HG03175 (cell line): ENCODE results near the gene TMCO6.

ENCODE experiments used
- ATAC-seq: cut with Tn5 transposase; IDR thresholded peaks from one replicate; pipeline ENCODE4 v1.9.1; 2021; ENCODE audit warnings: mild to moderate bottlenecking, moderate library complexity; ENCODE audit not compliant: unreplicated experiment

TMCO6 gene

GRCh38 chr5:140672455-140673186, 33.4 kb downstream of the TMCO6 start:
- ATAC-seq = no peak

DNA sequence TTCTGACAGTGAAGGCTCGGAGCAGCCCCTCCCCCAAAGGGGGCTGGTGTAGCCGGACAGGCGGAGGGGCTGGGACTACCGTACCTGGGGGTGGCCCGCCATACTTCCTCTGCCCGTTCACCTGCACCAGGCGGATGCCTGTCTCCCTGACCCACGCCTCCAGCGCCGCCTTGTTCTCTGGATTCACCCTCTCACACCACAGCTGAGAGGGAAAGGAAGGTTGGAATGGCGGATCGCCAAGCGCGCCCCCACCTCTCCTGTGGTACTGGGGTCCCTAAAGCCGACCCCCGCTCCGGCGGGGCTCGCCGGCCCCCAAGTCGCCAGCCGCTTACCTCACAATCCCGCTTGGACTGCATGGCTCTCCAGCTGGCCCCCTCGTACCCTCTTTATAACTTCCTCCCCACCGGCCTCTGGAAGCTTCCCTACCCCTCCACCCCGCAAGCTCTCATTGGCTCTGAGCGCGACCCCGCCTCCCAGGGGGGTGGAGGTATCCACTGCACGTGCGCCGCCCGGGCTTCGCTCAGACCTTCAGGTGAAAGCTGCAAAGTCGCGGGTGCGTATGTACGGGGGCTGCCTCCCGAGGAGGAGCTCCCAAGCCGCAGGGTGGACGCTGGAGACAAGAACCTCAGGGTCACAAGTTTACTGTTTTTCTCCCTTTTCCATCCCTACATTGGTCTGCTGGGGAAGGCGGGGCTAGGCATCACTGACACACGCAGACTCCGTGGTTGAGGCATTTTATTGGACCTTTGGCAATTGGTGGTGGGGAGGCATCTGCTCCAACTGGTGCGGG, 34.1 kb downstream of the TMCO6 start, which contains the start of gene DND1:
TSS of gene DND1 (minus strand) at position 390 of the 790 bp plus-strand sequence. CDS start at position 356, 34 bp downstream.
- no peak for ATAC-seq

GRCh38 chr5:140674211-140674610, 35.0 kb downstream of the TMCO6 start:
- no peak for ATAC-seq

DNA sequence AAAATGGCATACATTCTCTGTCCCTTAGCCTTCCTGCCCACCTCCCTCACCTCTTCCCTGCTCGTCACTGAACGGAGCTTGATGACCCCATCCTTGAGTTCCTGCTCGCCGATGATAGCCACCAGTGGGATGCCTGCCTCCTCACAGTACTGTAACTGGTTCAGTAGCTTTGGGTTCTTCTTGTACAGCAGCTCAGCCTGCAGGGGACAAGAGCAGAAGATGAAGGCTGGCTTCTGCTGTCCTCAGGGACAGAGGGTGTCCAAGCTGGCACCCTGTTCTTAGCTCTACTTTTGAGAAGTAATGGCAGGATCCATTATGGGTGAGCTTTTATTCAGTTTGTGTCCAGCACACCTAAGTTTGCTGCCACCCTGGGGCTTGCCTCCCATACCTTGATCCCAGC, 35.4 kb downstream of the TMCO6 start:
- no peak for ATAC-seq

GRCh38 chr5:140677947-140678346, 38.7 kb downstream of the TMCO6 start:
- peak; percentile 53 for ATAC-seq

GRCh38 chr5:140678993-140679392, 39.7 kb downstream of the TMCO6 start:
- no peak for ATAC-seq

GRCh38 chr5:140690376-140690932, 51.2 kb downstream of the TMCO6 start:
- ATAC-seq = no peak

DNA sequence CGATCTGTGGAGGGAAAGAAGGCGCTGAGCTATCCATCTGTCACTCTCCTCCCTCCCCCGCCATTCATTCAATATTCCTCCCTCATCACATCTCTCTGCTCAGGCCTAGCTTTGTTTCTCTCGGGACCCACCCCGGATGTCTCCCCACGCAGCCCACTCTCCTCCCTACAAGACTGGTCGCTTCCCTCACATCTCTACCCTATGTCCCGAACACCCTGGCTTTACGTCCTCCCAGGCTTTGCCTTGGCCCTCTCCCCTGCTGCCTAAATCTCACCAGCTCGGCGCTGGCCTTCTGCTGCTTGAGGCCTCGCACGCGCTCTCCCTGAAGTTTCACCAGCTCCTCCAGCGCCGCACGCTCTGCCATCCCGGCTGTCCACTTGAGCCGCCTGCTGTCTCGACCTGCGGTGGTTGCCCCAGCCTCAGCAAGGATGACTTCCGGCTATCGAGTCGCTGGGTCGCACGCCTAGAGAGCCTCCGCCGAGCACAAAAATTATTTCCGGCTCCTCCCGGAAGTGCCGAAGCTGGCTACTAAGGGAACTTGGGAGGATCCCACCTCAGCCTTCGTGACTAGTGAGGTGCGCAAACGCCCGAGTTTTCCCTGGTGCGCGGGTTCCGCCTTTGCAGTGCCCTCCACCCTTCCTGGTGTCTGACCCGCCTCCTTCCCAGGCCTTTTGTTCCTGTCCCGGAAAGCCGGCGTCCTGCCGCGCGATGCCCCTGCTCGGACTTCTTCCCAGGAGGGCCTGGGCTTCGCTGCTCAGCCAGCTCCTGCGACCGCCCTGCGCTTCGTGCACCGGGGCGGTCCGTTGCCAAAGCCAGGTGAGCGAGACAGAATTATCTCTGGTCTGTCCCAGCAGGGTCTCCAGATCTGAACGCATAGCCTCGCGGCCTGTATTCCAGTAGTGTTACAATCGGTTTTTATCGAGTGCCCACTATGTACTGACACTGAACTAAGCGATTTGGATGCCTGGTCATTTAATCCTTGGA, 52.0 kb downstream of the TMCO6 start, which contains the start of the genes HARS1 and HARS2:
TSS of gene HARS1 (minus strand) at position 430 of the 984 bp plus-strand sequence. CDS start at position 364, 66 bp downstream.
TSS of gene HARS2 (plus strand) at position 515 of the 984 bp plus-strand sequence. CDS start at position 709, 194 bp downstream.
- peak; percentile 99 for ATAC-seq

DNA sequence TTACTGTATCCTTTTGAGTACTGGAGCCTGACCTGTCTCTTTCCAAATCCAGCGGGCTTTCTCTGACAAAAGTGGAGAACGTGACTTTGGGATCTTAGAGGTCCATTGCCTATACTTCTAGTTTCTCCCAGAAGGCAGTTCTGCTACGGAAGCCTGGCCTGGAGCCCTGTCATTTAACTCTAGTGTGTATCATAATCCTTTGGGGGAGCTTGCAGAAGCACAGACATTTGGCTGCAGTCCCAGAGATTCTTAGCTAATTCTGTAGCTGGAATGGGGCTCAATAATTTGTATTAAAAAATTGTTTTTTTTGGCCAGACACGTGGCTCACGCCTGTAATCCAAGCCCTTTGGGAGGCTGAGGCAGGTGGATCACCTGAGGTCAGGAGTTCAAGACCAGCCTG, 55.0 kb downstream of the TMCO6 start:
- ATAC-seq = no peak
